Renal cortical epithelial cell (primary cell): ENCODE data around the gene TAF1D. TPM values are rescaled to one million over a fixed set of nuclear protein-coding genes. Genes with fewer than 3 reads are reported as not detected.
"Not testable (repeated sequence)": the region's sequence is repeated elsewhere in the genome, so short reads cannot be mapped to it uniquely, and the experiment has no call there.

ENCODE experiments used
- DNase-seq: peaks from one replicate; pipeline ENCODE4 v3.0.0-alpha.2; 2011; ENCODE audit warnings: low read depth
- total RNA-seq: library from RNA; depleted of rRNA; stranded (reverse); fragments of >200 nt; gene quantifications from 2 replicates; pipeline ENCODE4 v1.2.3, GENCODE V29; 2014

Gene TAF1D, protein sequence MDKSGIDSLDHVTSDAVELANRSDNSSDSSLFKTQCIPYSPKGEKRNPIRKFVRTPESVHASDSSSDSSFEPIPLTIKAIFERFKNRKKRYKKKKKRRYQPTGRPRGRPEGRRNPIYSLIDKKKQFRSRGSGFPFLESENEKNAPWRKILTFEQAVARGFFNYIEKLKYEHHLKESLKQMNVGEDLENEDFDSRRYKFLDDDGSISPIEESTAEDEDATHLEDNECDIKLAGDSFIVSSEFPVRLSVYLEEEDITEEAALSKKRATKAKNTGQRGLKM
- 157 and 360 TPM in 2 replicates for total RNA-seq

- DNase-seq = peak; percentile 94
Measured at GRCh38 chr11:93741094-93741881, at the start of gene TAF1D, which contains the start of gene C11orf54. TSS of gene TAF1D (minus strand) at chr11:93741495. CDS start at chr11:93739304, 2,191 bp downstream. TSS of gene C11orf54 (plus strand) at chr11:93741672. CDS start at chr11:93747394, 5,722 bp downstream.

- DNase-seq = peak; percentile 6
Measured at GRCh38 chr11:93784935-93785360, 43.7 kb upstream of the TAF1D start.

DNA sequence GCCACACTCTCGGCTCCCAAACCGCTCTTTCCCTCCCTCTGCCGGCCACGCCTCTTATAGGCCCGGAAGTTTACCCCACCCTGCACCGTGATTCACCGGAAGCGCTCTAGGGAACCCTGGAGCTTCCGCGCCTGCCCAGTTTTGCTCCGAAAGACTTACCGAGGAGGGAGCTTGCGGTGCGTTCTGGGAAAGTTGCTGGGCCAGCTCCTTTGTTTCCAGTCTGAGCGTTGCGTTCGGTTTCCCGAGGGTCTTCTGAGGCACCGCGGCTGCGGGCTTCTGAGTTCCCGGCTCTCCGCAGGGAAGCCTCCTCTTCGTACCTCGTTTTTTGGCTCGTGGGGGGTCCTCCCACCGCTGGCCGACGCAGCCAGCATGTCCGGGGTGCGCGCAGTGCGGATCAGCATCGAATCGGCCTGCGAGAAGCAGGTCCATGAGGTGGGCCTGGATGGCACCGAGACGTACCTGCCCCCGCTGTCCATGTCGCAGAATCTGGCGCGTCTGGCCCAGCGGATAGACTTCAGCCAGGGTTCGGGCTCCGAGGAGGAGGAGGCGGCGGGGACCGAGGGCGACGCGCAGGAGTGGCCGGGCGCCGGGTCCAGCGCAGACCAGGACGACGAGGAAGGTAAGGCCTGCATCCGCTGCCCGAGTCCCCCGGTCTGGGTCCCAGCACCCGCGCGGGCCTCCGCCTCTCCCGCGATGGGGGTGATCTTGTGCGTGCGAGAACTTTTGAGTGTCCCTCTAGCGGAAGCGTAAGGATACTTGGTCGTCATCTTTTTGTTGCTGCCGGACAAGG lies 43.0 kb upstream of the TAF1D start, which contains the start of gene MED17:
Gene MED17 (plus strand): TSS at position 138 of the 790 bp plus-strand sequence. CDS start 232 bp downstream, at position 370.
- DNase-seq = peak; percentile 88

- DNase-seq = peak; percentile 2
Measured at GRCh38 chr11:93783765-93784144, 42.5 kb upstream of the TAF1D start.

GRCh38 chr11:93783362-93783761 lies 42.1 kb upstream of the TAF1D start:
- no peak for DNase-seq

DNA sequence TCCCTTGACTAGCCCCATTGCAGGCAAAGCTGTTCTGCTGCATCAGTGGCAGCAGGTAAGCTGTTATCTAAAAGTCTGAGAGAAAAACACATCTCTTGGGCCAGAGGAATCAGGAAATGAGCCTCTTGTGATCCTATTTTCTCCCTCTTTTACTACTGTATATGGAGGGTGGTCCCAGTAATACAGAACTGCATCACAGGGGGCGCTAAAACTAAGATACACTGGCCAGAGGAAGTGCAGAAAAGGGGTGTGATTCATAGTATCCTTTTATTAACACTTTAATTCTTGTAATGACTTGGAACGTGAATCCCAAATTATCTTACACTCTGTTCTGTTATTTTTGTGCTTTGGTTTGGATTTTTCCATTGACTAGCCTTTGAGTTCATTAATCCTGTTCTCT lies 34.0 kb upstream of the TAF1D start:
- DNase-seq = no peak

DNA sequence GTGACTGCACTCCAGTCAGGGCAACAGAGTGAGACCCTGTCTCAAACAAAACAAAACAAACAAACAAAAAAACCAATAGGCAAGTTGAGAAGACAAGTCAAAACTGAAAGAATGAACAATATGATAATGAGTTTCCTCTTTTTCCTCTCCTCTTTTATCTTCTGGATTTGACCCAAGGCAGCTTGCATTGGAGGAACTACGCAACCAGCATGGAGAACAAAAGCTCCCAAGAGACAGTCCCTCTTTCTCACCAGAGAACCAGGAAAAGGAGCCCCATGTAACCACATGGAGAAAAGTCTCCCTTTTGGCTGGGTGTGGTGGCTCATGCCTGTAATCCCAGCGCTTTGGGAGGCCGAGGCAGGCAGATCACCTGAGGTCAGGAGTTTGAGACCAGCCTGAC lies 33.3 kb upstream of the TAF1D start:
- DNase-seq = not testable (repeated sequence)

GRCh38 chr11:93773601-93774200 lies 32.4 kb upstream of the TAF1D start:
- DNase-seq = no peak

- DNase-seq = no peak
Measured at GRCh38 chr11:93773045-93773477, 31.8 kb upstream of the TAF1D start.

DNA sequence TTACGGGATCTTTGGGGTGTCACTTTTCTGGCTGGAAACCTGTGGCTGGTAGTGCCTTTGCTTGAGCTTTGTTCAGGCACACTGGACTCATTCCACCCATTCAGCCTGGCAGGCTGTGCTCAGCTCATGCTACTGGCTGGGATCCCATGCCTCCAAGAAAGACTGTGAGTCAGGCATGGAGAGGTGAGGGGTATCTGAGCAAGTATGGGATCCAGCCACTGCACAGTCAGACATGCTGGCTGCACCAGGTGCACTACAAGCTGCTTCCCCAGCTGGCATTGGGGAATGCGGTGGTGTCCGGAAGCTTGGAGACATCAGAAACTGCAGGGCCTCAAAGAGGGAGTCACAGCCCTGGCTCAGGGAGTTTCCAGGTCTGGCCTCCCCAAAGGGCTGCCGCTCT lies 30.8 kb upstream of the TAF1D start:
- DNase-seq = no peak

GRCh38 chr11:93770160-93770559 lies 28.9 kb upstream of the TAF1D start:
- DNase-seq = no peak

GRCh38 chr11:93767018-93767417 lies 25.7 kb upstream of the TAF1D start:
- no peak for DNase-seq

GRCh38 chr11:93766504-93766903 lies 25.2 kb upstream of the TAF1D start:
- no peak for DNase-seq

GRCh38 chr11:93765551-93765950 lies 24.3 kb upstream of the TAF1D start:
- DNase-seq = no peak

- no peak for DNase-seq
Measured at GRCh38 chr11:93761910-93762309, 20.6 kb upstream of the TAF1D start.

DNA sequence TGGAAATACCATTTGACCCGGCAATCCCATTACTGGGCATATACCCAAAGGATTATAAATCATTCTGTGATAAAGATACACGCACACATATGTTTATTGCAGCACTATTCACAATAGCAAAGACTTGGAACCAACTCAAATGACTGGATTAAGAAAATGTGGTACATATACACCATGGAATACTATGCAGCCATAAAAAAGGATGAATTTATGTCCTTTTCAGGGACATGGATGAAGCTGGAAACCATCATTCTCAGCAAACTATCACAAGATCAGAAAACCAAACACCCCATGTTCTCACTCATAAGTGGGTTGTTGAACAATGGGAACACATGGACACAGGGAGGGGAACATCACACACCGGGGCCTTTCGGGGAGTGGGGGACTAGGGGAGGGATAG lies 17.8 kb upstream of the TAF1D start:
- not testable (repeated sequence) for DNase-seq

GRCh38 chr11:93757924-93758865 lies 16.9 kb upstream of the TAF1D start:
- no peak for DNase-seq

DNA sequence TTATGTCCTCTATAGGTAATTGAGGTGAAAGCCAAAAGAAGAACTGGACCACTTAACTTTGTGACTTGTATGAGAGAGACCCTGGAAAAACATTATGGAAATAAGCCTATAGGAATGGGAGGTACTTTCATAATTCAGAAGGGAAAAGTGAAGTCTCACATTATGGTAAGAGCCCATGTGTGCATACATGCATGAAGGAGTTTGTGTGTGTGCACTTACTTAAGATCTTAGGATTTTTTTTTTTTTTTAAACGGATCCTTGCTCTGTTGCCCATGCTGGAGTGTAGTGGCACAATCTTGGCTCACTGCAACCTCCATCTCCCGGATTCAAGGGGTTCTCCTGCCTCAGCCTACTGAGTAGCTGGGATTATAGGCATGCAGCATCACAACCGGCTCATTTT lies 16.0 kb upstream of the TAF1D start:
- no peak for DNase-seq

DNA sequence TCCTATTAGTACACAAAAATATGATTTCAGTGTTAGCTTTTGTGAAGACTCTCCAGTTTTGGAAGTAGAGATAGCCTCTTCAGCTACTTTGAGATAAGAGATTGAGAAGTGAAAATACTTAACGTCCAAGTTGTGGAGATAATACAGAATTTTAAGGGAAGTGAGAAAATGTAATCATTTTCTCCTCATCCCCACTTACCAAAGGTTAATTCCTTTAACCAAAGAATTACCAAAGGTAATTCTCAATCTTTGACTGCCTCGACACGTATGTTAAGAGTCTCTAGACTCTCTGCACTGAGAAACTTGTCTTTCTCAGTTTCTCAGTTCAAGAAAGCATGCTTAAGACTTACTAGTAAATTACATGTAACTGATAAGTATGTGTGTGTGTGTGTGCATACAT lies 15.5 kb upstream of the TAF1D start:
- DNase-seq = no peak

DNA sequence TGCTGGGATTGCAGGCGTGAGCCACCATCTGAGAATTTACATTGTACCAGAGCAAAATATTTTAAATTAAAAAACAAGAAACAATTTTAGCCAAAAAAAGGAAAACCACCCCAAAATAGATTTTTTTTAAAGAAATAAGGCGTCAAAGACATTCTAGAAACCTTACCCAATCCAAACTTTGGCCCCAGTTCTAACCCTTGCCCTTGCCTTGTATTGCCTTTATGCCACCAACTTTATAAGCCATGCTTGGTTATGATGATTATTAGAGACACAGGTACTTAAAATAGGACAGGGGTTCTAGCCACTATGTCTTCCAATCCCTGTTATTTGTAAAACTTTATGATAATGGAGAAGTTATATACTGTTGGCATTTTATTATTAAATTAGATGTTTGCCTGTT lies 11.9 kb upstream of the TAF1D start:
- no peak for DNase-seq

DNA sequence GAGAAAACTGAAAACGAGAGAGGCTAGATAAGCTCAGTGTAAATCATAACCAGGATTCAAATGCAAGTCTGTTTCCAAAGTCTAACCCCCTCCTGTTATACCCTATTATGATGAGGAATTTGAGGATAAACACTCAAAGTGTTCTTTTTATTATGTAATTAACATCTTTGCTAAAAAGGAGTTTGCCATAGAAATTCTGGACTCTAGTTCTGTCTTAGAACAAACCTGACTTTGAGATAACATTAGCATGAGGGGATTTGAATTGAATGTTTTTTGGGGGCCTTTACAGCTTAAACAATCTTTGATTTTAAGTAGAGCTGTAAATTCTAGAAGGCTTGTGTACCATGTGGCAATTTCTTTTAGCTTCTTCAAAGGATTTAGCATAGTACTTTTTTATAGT lies 9.7 kb upstream of the TAF1D start:
- DNase-seq = no peak
